ENCODE results near the gene GABRB3.

- TF ChIP-seq CTCF (IDR thresholded peaks at IDR 0.05) = no peak
- no peak for TF ChIP-seq POLR2AphosphoS5 (IDR thresholded peaks at IDR 0.05; ENCODE audit: low read depth, low read length)
Measured at GRCh38 chr15:26641144-26641543, 131.7 kb downstream of the GABRB3 start.

Measured in Panc1 (cell line).